GM12878 (cell line): ENCODE measurements around the gene EFCAB9.
"Not testable (repeated sequence)": the region's sequence is repeated elsewhere in the genome, so short reads cannot be mapped to it uniquely, and the experiment has no call there.

Experiments
- CTCF ChIP-seq, 3 experiments: IDR thresholded peaks in 2 of 3; conservative IDR thresholded peaks in 1 of 3; 2 replicates each; pipeline ENCODE4 v1.5.1; 2011; ENCODE audit warnings: low read depth in 3 of 3, low read length in 3 of 3, mild to moderate bottlenecking in 3 of 3, control low read depth in 2 of 3, moderate library complexity in 2 of 3, inconsistent platforms in 1 of 3, mixed read lengths in 1 of 3; ENCODE audit not compliant: control insufficient read depth in 2 of 3, insufficient read depth in 1 of 3; ENCODE audit errors: extremely low read depth in 1 of 3
- E4F1 ChIP-seq: fragments of 450-650 bp; IDR thresholded peaks from 2 replicates; pipeline ENCODE4 v1.6.1; 2018; ENCODE audit warnings: borderline replicate concordance, mild to moderate bottlenecking; ENCODE audit not compliant: partially characterized antibody
- ESRRA ChIP-seq: IDR thresholded peaks from 2 replicates; pipeline ENCODE4 v1.6.1; 2012; ENCODE audit warnings: mild to moderate bottlenecking, low read length, improper control_type of control experiment
- MYC ChIP-seq: IDR thresholded peaks from 2 replicates; pipeline ENCODE4 v1.6.1; 2011; ENCODE audit warnings: mild to moderate bottlenecking, low read length, moderate library complexity, inconsistent platforms; ENCODE audit not compliant: insufficient read depth, insufficient replicate concordance, insufficient read length, severe bottlenecking

GRCh38 chr5:172149481-172149880 is 44.5 kb upstream of the EFCAB9 start:
- not testable (repeated sequence) for TF ChIP-seq E4F1; CTCF (IDR thresholded peaks at IDR 0.05 in 2 of 3, conservative IDR thresholded peaks at IDR 0.05 in 1 of 3; ENCODE audit: control insufficient read depth in 2 of 3, extremely low read depth in 1 of 3, insufficient read depth in 1 of 3, low read depth in 3 of 3, low read length in 3 of 3); MYC; ESRRA
